Right lung (tissue), 5 donors: ENCODE data around the gene NEDD9. TPM values are rescaled to one million over a fixed set of nuclear protein-coding genes. Genes with fewer than 3 reads are reported as not detected.

Experiments used
- DNase-seq, 2 donors: peaks; one replicate each; pipeline ENCODE4 v3.0.0-alpha.2; 2013
- polyA plus RNA-seq, 5 donors: library from polyadenylated mRNA; unstranded; fragments of 120-200 nt; gene quantifications; one replicate each; pipeline versions ENCODE4 v1.2.1 to v1.2.3, GENCODE V29; 2013; ENCODE audit warnings: inconsistent platforms in 1 of 5, low replicate concordance in 1 of 5; ENCODE audit not compliant: insufficient read length in 5 of 5, insufficient read depth in 1 of 5

NEDD9 gene
- polyA plus RNA-seq, 5 donors: 42.1 to 68.7 (median 53.1) TPM

- no peak for DNase-seq
These were observed 86.2 kb downstream of the NEDD9 start for GRCh38 chr6:11146117-11146826.

DNA sequence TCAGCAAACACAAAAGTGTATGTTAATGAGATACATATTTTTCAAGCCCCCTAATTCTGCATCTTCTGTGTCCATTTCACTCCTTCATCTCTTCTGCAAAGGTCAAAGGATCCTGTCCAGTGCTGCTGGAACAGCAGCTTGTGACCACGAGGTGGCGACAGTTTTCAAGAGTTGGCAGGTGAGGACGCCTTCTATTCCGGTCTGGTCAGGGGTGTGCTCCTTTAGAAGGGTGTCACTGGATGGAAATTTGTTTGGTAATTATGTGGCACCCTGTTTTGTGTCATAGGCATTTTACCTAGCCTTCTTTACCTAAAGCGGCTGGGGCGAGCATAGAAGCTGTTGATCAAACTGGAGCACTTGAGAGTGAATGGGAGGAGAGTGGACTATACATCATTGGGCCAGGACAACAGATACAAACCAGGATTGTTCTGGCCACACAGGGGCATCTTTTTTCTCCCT lies 88.0 kb downstream of the NEDD9 start:
- peak; percentile 41 to 60 for DNase-seq

- DNase-seq: no peak
These were observed 88.8 kb downstream of the NEDD9 start for GRCh38 chr6:11143394-11144371.

GRCh38 chr6:11142296-11143027 lies 90.0 kb downstream of the NEDD9 start:
- DNase-seq: no peak

DNA sequence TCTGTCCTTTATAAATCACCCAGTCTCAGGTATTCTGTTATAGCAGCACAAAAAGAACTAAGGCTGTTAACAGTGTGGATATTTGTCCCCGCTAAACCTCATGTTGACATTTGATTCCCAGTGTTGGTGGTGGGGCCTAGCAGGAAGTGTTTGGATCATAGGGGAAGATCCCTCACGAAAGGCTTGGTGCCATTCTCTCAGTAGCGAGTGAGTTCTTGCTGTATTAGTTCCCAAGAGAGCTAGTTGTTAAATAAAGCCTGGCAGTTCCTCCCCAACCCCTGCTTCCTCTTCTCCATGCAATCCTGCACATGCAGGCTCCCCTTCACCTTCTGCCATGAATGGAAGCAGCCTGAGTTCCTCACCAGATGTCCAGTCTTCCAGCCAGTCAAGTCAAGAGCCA lies 91.2 kb downstream of the NEDD9 start:
- no peak for DNase-seq

GRCh38 chr6:11140056-11140455 lies 92.4 kb downstream of the NEDD9 start:
- DNase-seq: no peak

GRCh38 chr6:11139051-11139960 lies 93.2 kb downstream of the NEDD9 start:
- DNase-seq: no peak

- DNase-seq: no peak
These were observed 95.7 kb downstream of the NEDD9 start for GRCh38 chr6:11136809-11137208.

Other genes with a start within 250 kb of the NEDD9 start
- 1 to 10 TPM; 3.4 to 6.9 (median 5.4) TPM for gene ELOVL2, start 188.4 kb downstream of the NEDD9 start, polyA plus RNA-seq
- 10 to 100 TPM; 12.9 to 17.5 (median 16.4) TPM for gene SMIM13, start 138.8 kb downstream of the NEDD9 start, polyA plus RNA-seq
- gene ERVFRD-1, start 120.9 kb downstream of the NEDD9 start, polyA plus RNA-seq: under 1 TPM; 0.05 to 0.15 (median 0.09) TPM